Vagina (tissue), 2 donors: ENCODE measurements around the gene LPIN3. TPM values are rescaled to one million over a fixed set of nuclear protein-coding genes. Genes with fewer than 3 reads are reported as not detected.

Experiments
- DNase-seq, 2 donors: peaks; one replicate each; pipeline ENCODE4 v3.0.0-alpha.2; 2017; ENCODE audit errors: extremely low spot score in 2 of 2
- H3K27ac ChIP-seq: fragments of 200-600 bp; sonication (generic); one replicate; pipeline ENCODE4 v1.5.1; 2019
- H3K27me3 ChIP-seq: fragments of 200-600 bp; sonication (generic); one replicate; pipeline ENCODE4 v1.5.1; 2019
- H3K36me3 ChIP-seq, 2 donors: fragments of 200-600 bp; sonication (generic); one replicate each; pipeline ENCODE4 v1.5.1; 2017 to 2019
- H3K4me1 ChIP-seq: fragments of 200-600 bp; sonication (generic); one replicate; pipeline ENCODE4 v1.5.1; 2019
- H3K4me3 ChIP-seq, 2 donors: fragments of 200-600 bp; sonication (generic); 1 replicate in 1 of 2; 2 replicates in 1 of 2; pipeline ENCODE4 v1.5.1; 2016 to 2019
- H3K9me3 ChIP-seq: fragments of 200-600 bp; sonication (generic); one replicate; pipeline ENCODE4 v1.5.1; 2019
- CTCF ChIP-seq, 3 experiments: fragments of 450-650 bp in 2 of 3; fragments of 200-600 bp in 1 of 3; sonication (generic) in 1 of 3; IDR thresholded peaks; one replicate each; pipeline ENCODE4 v1.5.1; 2017 to 2019; ENCODE audit warnings: antibody characterized with exemption in 3 of 3, mild to moderate bottlenecking in 2 of 3, moderate library complexity in 2 of 3
- POLR2A ChIP-seq, 2 donors: fragments of 450-650 bp; IDR thresholded peaks; one replicate each; pipeline ENCODE4 v1.6.1; 2017; ENCODE audit warnings: antibody characterized with exemption in 2 of 2, mild to moderate bottlenecking in 2 of 2, moderate library complexity in 2 of 2
- POLR2AphosphoS5 ChIP-seq, 2 donors: sonication (generic); formaldehyde crosslinking; IDR thresholded peaks; one replicate each; pipeline ENCODE4 v1.9.0; 2017; ENCODE audit warnings: antibody characterized with exemption in 2 of 2, mild to moderate bottlenecking in 2 of 2, low read depth in 1 of 2; ENCODE audit not compliant: insufficient read depth in 1 of 2
- intact Hi-C: fragments of 100-400 bp; cut with DNase I; formaldehyde crosslinking; loops from one replicate; pipeline ENCODE4 v1.15.1; 2023
- total RNA-seq: library from RNA; depleted of rRNA; stranded (reverse); fragments of >200 nt; gene quantifications from one replicate; pipeline ENCODE4 v1.2.3, GENCODE V29; 2016

The LPIN3 gene
- total RNA-seq, 1 donor from 2014 or later: 82.3 TPM

GRCh38 chr20:41395667-41396664 is 55.3 kb downstream of the LPIN3 start:
- intact Hi-C loops: no loop called here
- H3K4me1 ChIP-seq: peaks cover 71% of the 10 kb centered on the region

GRCh38 chr20:41398408-41398807 is 57.8 kb downstream of the LPIN3 start:
- intact Hi-C loops: no loop called here
- Histone ChIP-seq H3K4me3 (no peak overlapping the region), H3K27me3 (no peaks in the 10 kb centered on the region), H3K9me3 (no peaks in the 10 kb centered on the region), H3K27ac (peak overlapping the region; percentile 22), H3K36me3 (peaks cover 0 to 5% of the 10 kb centered on the region in 2 donors), H3K4me1 (peaks cover 51% of the 10 kb centered on the region)
- TF ChIP-seq CTCF (IDR thresholded peaks at IDR 0.05) (no peak), POLR2AphosphoS5 (IDR thresholded peaks at IDR 0.05; ENCODE audit: insufficient read depth in 1 of 2, low read depth in 1 of 2) (peak in 1 of 2 donors; percentile 54), POLR2A (IDR thresholded peaks at IDR 0.05) (no peak)
- no peak for DNase-seq

More at GRCh38 chr20:41395667-41396664, 55.3 kb downstream of the LPIN3 start:
- Histone ChIP-seq H3K27ac (peak overlapping the region; percentile 32), H3K36me3 (no peaks in the 10 kb centered on the region), H3K9me3 (no peaks in the 10 kb centered on the region), H3K4me3 (no peak overlapping the region), H3K27me3 (no peaks in the 10 kb centered on the region)
- DNase-seq: no peak
- TF ChIP-seq POLR2A (IDR thresholded peaks at IDR 0.05) (no peak), POLR2AphosphoS5 (IDR thresholded peaks at IDR 0.05; ENCODE audit: insufficient read depth in 1 of 2, low read depth in 1 of 2) (no peak), CTCF (IDR thresholded peaks at IDR 0.05) (no peak)

- Histone ChIP-seq H3K36me3 (peaks cover 0 to 48% of the 10 kb centered on the region in 2 donors), H3K27me3 (no peaks in the 10 kb centered on the region), H3K4me3 (no peak overlapping the region), H3K27ac (no peak overlapping the region), H3K4me1 (peaks cover 20% of the 10 kb centered on the region), H3K9me3 (no peaks in the 10 kb centered on the region)
- no peak for DNase-seq
- intact Hi-C loops: no loop called here
- no peak for TF ChIP-seq POLR2AphosphoS5 (IDR thresholded peaks at IDR 0.05; ENCODE audit: insufficient read depth in 1 of 2, low read depth in 1 of 2)
- TF ChIP-seq CTCF (IDR thresholded peaks at IDR 0.05): no peak
- TF ChIP-seq POLR2A (IDR thresholded peaks at IDR 0.05): no peak
Measured at GRCh38 chr20:41403604-41404003, 63.0 kb downstream of the LPIN3 start.

GRCh38 chr20:41405436-41405835 is 64.8 kb downstream of the LPIN3 start:
- intact Hi-C loops: no loop called here

More at GRCh38 chr20:41405436-41405835, 64.8 kb downstream of the LPIN3 start:
- Histone ChIP-seq H3K27ac (no peak overlapping the region), H3K4me1 (peaks cover 17% of the 10 kb centered on the region), H3K9me3 (no peaks in the 10 kb centered on the region), H3K27me3 (no peaks in the 10 kb centered on the region), H3K36me3 (peaks cover 0 to 59% of the 10 kb centered on the region in 2 donors), H3K4me3 (no peak overlapping the region)
- TF ChIP-seq POLR2AphosphoS5 (IDR thresholded peaks at IDR 0.05; ENCODE audit: insufficient read depth in 1 of 2, low read depth in 1 of 2) (no peak), POLR2A (IDR thresholded peaks at IDR 0.05) (no peak), CTCF (IDR thresholded peaks at IDR 0.05) (no peak)
- no peak for DNase-seq
